SK-N-MC (cell line): ENCODE measurements around the gene ACOT13.

ENCODE experiments used
- EZH2 ChIP-seq: fragments of 200-600 bp; sonication (generic); IDR thresholded peaks from one replicate; pipeline ENCODE4 v1.6.1; 2017; ENCODE audit warnings: antibody characterized with exemption
- POLR2AphosphoS5 ChIP-seq: IDR thresholded peaks from 2 replicates; pipeline ENCODE4 v1.6.1; 2012; ENCODE audit warnings: mild to moderate bottlenecking, low read depth, low read length, borderline replicate concordance

GRCh38 chr6:24719125-24719971 lies 52.5 kb downstream of the ACOT13 start, which contains the start of gene C6orf62:
- TF ChIP-seq EZH2 (no peak), POLR2AphosphoS5 (peak; percentile 69)
